ENCODE results near the gene NOXA1.

NOXA1 gene

DNA sequence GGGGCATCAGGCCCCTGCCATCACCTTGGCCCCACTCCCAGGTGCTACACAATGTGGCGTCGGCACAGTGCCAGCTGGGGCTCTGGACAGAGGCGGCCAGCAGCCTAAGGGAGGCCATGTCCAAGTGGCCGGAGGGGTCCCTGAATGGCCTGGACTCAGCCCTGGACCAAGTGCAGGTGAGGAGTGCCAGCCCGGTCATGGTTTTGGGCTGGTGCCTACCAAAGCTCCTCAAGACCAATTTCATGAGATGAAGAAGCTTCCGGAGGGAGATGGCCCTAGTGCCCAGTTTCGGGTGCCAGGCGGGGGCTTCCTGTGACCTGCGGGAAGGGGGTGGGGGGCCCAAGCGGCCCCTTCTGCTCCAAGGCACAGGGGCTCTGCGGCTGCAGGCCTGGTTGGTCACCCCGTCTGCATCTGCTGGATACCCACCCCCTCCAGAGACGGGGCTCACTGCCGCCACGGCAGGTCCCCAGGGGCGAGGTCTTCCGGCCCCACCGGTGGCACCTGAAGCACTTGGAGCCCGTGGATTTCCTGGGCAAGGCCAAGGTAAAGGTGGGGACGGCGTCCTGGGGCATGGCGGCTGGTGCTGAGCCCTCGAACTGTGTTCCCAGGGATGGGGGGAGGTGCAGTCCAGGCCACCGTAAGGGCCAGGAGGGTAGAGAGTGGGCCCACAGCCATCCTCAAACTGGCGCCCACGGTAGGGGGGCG, 5.8 kb downstream of the NOXA1 start:
- DNase-seq = no peak

DNA sequence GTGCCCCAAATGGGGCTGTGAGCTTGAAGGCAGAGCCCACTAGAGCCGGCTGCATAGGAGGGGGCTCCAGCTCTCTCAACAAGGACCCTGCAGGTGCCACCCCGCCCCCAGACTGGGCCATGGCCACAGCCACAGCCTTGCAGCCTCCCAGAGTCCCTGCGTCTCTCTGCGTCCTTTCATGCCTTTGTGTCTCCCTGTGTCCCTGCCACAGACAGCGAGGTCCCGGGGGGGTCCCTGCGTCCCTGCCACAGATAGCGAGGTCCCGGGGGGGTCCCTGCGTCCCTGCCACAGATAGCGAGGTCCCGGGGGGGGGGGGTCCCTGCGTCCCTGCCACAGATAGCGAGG, 6.3 kb downstream of the NOXA1 start:
- no peak for DNase-seq

DNA sequence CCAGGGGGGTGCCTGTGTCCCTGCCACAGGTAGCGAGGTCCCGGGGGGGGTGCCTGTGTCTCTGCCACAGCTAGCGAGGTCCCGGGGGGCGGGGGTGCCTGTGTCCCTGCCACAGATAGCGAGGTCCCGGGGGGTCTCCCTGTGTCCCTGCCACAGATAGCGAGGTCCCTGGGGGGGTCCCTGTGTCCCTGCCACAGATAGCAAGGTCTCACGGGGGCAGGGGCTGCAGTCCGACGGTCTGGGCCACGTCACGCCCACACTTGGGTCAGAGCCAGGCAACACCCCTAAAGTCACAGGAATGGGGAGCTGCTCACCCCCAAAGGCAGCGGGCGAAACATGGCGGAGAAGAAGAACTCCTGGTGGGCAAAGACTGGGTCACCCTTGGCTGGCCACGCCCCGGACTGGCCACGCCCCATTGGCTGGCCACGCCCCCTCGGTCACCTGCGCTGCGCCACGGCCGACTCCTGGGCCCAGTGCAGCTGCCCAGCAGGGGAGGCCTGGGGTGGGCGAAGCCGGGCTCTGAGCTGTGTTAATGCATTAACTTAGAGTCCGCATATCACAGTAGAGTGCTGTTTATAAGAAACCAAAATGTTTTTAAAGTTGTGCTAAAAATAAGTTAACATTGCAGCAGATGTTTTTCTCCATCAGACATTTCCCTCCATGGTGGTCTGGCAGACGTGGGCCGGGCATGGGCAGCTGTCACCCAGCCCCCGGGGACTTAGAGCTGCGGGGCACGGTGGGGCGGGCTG, 7.0 kb downstream of the NOXA1 start:
- peak; percentile 60 for DNase-seq

DNA sequence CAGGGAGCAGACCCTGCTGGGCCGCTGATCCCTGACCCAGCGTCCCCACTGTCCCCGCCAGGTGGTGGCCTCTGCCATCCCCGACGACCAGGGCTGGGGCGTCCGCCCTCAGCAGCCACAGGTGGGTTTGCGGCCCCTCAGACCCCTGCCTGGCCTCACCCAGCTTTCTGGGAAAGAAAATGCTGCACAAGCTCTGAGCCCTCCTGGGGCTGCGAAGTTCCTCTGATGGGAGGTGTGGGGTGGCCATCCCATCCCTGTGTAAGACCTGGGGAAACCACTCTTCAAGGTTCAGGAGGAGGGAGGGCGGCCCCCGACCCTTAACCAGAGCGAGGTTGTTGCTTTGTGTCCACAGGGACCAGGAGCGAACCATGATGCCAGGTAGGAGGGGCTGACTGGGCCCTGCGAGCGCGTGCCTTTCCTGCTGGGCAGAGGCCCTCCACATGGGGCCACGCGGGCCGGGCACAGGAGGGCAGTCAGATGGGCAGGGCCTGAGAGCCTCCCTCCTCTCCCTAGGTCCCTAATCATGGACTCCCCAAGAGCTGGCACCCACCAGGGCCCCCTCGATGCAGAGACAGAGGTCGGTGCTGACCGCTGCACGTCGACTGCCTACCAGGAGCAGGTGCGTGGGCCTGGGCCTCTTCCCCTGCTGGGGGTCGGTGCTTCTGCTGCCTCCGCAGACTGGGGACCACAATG, 7.7 kb downstream of the NOXA1 start:
- DNase-seq = no peak

DNA sequence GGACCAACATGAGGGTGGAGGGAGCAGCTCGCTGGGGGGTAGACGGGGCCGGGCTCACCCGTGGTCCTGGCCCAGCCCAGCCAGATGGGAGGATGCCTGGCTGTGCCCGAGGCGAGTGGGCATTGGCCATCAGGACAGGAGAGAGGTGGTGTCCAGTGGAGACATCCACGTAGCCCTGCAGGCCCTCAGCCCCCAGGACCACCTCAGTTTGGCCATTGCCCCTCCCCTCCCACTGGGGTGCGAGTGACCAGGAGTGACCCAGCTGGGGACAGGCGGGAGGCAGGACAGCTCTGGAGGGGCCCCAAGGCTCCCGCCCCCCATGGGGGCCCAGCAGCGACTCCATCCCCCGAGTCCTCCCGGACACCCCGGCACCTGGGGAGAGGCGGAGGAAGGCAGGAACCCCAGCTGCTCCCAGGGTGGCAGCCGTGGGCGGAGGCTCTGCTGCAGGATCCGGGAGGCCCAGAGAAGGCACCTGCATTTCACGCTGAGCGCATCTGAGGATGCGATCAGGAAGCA, 8.3 kb downstream of the NOXA1 start:
- no peak for DNase-seq

DNA sequence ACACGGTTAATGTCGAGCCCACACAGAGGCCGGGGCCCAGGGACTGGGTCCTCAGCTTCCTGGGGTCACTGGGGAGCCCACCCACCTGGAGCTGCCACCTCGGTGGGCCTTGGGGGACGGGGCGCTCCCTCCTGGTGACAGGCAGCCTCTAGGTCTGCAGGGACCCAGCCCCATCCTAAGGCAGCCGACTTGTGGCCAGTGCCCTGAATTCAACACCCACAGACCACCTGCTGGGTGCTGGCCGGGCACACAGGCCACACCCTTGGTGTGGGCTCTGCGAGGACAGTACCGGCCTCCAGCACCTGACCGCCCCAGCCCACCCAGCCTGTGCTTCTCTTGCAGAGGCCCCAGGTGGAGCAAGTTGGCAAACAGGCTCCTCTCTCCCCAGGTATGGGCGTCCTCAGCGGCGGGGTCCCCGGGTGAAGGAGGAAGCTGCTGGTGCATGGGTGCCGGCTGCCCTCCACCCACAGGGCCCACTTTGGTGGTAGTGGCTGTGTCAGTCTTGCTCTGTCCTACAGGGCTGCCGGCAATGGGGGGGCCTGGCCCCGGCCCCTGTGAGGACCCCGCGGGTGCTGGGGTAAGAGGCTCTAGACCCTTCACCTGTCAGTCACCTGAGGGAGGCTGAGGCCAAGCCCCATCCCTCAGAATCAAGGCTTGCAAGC, 9.6 kb downstream of the NOXA1 start:
- no peak for DNase-seq

DNA sequence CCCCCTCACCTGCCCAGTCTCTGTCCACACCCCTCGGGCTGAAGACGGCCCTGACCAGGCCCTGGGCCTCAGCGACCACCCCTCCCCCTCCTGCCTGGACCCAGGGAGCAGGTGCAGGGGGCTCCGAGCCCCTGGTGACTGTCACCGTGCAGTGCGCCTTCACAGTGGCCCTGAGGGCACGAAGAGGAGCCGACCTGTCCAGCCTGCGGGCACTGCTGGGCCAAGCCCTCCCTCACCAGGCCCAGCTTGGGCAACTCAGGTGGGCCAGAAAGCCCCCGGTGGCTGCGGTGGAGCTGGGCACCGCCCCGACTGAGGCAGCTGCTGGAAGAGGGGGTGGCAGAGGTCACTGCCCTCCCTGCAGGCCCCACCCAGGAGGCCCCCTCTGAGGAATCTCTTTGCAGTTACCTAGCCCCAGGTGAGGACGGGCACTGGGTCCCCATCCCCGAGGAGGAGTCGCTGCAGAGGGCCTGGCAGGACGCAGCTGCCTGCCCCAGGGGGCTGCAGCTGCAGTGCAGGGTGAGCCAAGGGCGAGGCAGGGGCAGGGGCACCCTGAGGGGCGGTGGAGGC, 10.2 kb downstream of the NOXA1 start:
- DNase-seq = no peak

DNA sequence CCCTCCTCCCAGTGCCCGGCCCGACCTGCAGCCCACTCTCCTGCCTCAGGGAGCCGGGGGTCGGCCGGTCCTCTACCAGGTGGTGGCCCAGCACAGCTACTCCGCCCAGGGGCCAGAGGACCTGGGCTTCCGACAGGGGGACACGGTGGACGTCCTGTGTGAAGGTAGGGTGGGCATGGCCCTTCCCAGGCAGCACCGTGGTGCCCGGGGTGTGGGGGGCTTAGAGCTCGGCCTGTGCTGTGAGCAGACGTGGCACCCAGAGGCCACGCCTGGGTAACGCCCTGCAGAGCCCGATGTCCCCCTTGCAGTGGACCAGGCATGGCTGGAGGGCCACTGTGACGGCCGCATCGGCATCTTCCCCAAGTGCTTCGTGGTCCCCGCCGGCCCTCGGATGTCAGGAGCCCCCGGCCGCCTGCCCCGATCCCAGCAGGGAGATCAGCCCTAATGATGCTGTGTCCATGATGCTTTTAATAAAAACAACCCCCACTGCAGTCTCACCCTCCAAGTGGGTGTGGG, 10.8 kb downstream of the NOXA1 start:
- no peak for DNase-seq

DNA sequence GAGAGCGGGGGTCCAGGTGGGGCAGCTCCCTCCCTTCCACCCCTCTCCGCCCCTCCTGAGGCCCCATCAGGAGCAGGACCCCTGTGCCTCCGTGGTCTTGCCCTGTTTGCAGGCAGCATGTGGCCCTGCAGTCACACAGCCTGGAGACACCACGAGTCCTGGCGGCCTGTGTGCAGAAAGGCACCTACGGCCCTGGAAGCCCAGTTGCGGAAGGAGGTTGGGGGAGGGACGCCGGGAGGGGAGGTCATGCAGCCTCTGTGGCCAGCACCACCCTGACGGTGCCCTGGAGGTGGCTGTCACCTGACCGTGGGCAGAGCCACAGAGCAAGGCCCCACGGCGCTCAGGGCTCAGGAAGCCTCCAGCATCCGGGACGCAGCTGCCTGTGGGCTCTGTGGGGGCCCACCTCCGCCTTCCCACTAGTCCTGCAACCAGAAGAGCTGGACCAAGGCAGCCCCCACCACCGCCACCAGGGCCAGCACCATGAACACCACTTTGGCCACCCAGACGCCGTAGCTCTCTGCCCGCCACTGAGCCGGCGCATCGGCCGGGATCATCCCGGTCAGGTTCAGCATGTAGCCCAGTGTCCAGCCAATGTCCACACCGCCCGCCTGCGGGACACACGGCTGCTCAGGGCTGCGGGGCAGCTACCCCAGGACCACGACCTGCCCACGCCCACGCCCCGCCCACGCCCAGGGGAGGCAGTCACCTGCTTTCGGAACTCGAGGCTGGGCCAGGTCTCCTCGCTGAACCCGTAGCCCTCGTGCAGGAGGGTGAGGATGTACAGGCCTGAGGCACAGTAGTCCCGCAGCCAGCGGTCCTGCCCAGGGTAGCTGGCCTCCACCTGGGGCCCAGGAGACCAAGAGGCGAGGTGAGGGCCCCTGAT, 11.5 kb downstream of the NOXA1 start:
- no peak for DNase-seq

DNA sequence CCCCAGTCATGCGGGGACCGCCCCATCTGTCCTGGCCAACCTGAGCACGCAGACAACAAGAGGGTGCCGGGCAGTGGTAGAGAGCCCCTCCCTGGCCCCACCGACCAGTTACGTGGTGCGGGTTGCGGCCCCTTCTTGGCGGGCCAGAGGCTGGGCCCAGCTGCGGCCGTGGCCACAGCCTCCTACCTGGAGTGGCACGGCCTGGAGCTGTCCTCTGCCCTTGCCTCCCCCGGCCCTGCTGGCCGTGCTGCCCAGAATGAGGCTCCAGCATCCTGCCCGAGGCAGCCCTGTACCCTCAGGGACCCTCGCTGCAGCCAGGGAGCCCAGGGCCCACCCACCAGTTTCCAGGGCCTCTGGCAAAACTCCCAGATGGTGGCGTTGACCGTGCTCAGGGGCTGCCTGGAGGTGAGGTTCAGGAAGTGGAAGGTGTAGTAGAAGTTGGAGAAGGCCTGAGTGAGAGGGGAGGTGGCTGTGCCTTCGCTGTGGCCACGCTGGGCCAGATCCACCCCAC, 12.2 kb downstream of the NOXA1 start:
- no peak for DNase-seq

DNA sequence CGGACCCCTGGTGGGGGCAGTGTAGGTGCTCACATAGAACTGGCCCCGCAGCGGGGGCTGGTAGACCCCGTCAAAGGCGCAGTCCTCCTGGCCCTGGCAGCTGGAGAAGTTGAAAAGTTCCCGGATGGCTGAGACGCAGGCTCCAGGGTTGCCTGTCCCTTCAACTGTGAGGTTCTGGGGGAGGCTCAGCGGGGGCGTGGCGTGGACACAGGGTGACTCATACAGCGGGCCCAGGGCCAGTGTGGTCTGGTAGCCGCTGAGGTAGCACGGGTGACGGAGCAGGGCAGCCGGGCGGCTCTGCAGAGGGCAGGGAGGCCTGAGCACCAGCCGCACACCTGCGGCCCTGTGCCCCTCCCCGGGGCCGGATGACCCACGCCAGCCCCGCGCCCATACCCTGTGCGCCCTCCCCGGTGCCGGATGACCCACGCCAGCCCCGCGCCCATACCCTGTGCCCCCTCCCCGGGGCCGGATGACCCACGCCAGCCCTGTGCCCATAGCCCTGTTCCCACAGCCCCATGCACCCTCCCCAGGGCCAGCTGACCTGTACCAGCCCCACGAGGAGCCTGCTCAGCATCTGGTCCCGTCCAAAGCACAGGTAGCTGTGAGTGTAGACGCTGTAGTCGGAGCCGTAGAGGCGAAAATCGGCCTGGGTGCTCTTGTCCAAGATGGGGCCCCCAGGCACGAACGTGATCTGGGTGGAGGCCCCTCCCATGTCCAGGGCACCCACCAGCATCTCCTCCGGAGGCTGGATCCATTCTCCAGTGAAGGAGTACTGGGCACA, 13.0 kb downstream of the NOXA1 start:
- no peak for DNase-seq

DNA sequence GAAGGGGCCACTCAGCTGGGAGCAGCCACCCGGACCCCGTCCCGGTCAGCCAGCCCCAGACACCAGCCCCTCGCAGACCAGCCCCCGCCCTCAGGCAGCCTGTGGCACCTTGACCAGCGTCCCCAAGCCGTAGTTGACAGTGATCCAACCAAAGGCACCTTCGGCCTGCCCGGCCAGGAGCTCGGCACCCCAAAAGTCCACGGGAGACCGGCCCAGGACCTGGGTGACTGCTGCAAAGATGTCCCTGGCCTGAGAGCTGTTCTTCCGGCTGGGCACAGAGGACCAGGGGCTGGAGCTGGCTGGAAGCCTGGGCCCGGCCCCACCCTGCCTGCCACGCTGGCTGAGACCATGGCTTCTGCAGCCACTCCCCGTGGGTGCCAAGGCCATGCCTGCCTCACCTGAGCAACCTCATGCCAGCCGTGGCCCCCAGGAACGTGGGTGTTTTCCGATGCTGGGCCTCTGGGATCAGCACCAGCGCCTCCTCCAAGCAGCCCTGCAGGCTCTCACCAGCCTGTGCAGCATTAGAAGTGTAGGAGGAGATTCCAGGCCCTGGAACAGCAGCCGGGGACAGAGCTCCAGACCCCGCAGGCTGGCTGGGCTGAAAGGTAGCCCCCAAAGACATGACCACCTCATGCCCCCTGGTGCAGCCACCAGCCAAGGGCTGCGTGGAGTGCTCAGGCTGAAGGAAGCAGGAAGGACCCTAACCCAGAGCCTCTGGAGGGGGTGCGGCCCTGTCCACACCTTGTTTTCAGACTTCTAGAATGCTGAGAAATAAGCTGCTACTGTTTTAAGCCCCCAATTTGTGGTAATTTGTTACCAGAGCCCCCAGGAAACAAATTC, 13.8 kb downstream of the NOXA1 start:
- no peak for DNase-seq

DNA sequence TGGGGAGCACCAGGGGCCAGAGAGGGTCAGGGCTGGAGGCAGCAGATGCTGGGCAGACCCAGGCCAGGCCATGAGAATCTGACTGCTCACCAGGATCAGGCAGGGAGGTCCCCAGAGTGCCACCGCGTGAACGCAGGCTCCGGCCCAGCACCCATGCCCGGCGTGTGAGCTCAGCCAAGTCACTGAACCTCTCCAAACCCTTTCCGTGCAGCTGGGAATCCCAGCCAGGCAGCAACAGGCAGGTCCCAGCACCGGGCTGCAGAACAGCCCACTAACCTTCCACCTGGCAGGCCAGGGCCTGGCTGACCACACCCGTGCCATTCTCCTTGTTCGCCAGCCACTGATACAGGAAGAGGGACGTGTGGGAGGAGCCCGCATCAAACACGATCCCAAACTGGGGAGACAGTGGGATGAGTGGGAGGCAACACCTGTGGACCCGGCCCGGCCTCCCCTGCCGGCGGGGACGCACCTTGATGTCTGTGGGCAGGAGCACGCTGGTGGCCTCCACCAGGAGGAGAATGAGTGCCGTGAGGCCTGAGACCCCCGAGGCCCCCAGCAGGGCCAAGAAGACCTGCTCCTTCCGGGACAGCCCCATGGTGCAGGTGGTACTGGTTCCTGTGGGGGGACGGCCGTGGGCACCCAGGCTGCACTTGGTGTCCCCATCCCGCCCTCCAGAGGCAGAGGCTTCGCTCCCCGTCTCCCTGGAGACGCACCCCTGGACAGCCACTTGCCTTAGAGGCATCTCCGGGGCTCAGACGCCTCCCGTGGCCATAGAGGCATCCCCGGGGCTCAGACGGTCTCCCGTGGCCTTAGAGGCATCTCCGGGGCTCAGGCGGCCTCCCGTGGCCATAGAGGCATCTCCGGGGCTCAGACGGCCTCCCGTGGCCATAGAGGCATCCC, 14.7 kb downstream of the NOXA1 start:
- DNase-seq = no peak

DNA sequence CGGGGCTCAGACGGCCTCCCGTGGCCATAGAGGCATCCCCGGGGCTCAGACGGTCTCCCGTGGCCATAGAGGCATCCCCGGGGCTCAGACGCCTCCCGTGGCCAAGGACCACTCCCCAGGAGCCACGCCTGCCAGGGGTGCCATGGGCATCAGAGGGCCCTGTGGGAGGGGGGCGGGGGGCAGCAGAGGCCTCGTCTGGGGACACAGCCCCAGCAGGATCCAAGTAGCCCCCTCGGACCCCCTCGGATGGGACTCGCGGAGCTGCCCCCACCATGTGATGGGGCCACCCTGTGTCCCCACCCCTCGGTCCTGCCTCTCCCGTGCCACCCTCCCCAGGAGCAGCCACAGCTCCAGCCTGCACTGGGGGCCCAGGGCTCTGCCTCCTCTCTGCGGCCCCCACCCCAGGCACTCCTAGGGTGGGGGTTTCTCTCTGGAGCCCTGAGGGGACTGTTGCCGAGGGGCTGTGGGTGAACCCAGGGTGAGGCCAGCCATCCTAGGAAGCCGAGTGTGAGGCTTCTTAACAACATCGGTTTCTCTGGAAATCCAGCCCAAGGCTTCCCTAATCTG, 15.5 kb downstream of the NOXA1 start:
- no peak for DNase-seq

DNA sequence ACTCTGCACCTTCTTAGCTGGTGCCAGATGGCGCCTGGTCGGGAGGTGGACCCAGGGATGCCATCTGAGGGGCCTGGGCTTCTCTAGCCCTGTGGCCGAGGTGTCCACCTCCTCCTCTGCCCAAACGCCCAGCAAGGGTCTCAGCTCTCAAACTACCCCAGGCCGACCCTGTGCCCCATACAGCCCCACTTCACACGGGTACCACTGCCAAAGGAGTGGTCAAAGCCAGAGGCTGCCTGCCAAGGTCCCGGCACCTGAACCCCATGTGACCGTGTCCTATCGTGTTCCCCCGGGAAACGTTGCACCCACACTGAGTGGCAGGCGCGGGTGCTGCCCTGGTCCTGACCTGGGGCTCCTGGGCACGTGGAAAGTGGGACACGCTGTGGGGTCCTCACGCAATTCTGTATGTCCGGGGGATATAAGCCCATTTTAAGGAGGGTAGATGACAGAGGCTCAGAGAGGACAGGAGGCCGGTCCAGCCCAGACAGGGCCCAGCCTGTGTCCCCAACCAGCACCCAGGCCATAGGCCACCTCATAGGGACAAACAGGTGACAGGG, 16.0 kb downstream of the NOXA1 start:
- no peak for DNase-seq

DNA sequence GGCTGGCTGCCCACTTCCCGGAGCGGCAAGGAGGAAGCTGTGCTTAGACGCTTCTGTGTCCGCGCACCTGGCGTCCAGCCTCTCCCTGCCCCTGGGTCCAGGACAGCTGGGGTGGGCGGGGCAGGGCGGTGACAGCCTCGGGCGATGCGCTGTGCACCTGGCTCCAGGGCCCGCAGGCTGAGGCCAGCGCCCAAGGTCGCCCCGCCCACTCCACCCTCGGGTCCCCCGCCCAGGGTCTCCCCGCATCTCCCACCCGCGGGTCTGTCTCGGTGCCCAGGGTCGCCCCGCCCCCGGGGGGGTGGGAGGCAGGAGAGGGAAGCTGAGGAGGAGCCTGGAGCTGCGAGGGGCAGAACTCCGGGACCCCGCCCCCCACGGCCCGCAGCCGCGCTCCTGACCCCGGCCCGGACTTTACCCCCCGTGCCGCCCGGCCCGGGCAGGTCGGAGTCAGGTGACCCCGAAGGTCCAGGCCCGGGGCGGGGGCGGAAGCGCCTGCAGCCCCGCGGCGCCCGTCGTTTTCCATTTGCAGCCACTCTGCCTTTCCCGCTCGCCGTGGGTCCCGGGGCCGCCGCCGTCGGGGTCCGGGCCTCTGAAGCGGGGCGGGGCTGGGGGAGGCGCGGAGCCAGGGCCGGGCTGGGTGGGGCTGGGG, 18.2 kb downstream of the NOXA1 start, which contains the start of gene ENTPD8:
ENTPD8 (minus strand) TSS at position 69 of the 646 bp plus-strand sequence. CDS start 3,072 bp downstream, outside the sequence.
- DNase-seq = peak; percentile 72

DNA sequence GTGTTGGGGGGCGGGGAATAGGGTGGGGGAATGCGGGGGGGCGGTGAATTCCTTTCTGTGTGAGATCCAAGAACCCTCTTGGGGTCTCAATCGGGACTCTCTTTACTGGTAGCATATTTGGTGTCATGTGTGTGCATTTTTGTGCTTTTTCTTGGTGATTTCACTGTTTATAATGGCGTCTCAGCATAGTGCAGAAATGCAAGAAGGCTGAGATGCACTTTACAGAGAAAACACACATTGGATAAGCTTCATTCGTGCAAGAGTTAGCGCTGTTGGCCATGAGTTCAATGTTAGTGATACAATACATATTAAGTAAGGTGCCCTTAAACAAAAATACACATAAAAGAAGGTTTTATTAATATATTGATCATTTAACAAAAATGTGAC, 18.7 kb downstream of the NOXA1 start:
- DNase-seq = no peak

Measured in NCI-H748 treated with DMSO at 0.1 percent for 48 hours (cell line).